Glutamatergic neuron (in vitro differentiated cells): Measurements from ENCODE around the gene RWDD3. TPM values are rescaled to one million over a fixed set of nuclear protein-coding genes. Genes with fewer than 3 reads are reported as not detected.

Experiments
- DNase-seq: peaks from one replicate; pipeline ENCODE4 v3.0.0; 2022
- H3K27ac Mint-ChIP-seq: one replicate; pipeline ENCODE4 v1.8.0; 2020; ENCODE audit warnings: mild to moderate bottlenecking, mixed read lengths, inconsistent platforms; ENCODE audit not compliant: unreplicated experiment
- H3K27me3 Mint-ChIP-seq: one replicate; pipeline ENCODE4 v1.8.0; 2020; ENCODE audit warnings: mild to moderate bottlenecking, moderate library complexity, mixed read lengths, inconsistent platforms; ENCODE audit not compliant: unreplicated experiment
- H3K36me3 Mint-ChIP-seq: one replicate; pipeline ENCODE4 v1.8.0; 2020; ENCODE audit warnings: mild to moderate bottlenecking, mixed read lengths, inconsistent platforms; ENCODE audit not compliant: unreplicated experiment
- H3K4me1 Mint-ChIP-seq: one replicate; pipeline ENCODE4 v1.8.0; 2020; ENCODE audit warnings: mild to moderate bottlenecking, low read depth, mixed read lengths, inconsistent platforms; ENCODE audit not compliant: unreplicated experiment
- H3K4me3 Mint-ChIP-seq: one replicate; pipeline ENCODE4 v1.8.0; 2020; ENCODE audit warnings: mild to moderate bottlenecking, mixed read lengths, inconsistent platforms; ENCODE audit not compliant: unreplicated experiment
- H3K9me3 Mint-ChIP-seq: one replicate; pipeline ENCODE4 v1.8.0; 2020; ENCODE audit warnings: mild to moderate bottlenecking, moderate library complexity, mixed read lengths, inconsistent platforms; ENCODE audit not compliant: unreplicated experiment
- CTCF ChIP-seq: fragments of 200-600 bp; sonication (generic); IDR thresholded peaks from one replicate; pipeline ENCODE4 v1.5.0; 2021; ENCODE audit not compliant: partially characterized antibody, unreplicated experiment
- total RNA-seq: library from RNA; stranded (reverse); fragmentation: NEBNext Ultra II Directional; extraction: Animal tissue kit (Norgen Biotek cat#: 25700); gene quantifications from one replicate; pipeline ENCODE4 v1.2.1, GENCODE V29; 2021; ENCODE audit not compliant: unreplicated experiment

RWDD3 gene
- total RNA-seq, 1 donor from 2014 or later = 17.5 TPM

GRCh38 chr1:95221306-95221705, 12.7 kb upstream of the RWDD3 start:
- TF ChIP-seq CTCF = no peak
- DNase-seq = no peak
- no peak overlapping the region for H3K27ac Mint-ChIP-seq
- H3K9me3 Mint-ChIP-seq = no peaks in the 10 kb centered on the region
- H3K36me3 Mint-ChIP-seq = no peaks in the 10 kb centered on the region
- H3K4me1 Mint-ChIP-seq = no peaks in the 10 kb centered on the region
- peaks cover 2% of the 10 kb centered on the region for H3K27me3 Mint-ChIP-seq
- H3K4me3 Mint-ChIP-seq = no peak overlapping the region

- Mint-ChIP-seq H3K36me3 (no peaks in the 10 kb centered on the region), H3K4me3 (no peak overlapping the region), H3K9me3 (no peaks in the 10 kb centered on the region), H3K27ac (no peak overlapping the region), H3K27me3 (peaks cover 2% of the 10 kb centered on the region), H3K4me1 (no peaks in the 10 kb centered on the region)
- no peak for DNase-seq
- no peak for TF ChIP-seq CTCF
Measured at GRCh38 chr1:95222629-95223028, 11.4 kb upstream of the RWDD3 start.

GRCh38 chr1:95223110-95223509, 10.9 kb upstream of the RWDD3 start:
- Mint-ChIP-seq H3K27me3 (peaks cover 2% of the 10 kb centered on the region), H3K4me1 (no peaks in the 10 kb centered on the region), H3K27ac (no peak overlapping the region), H3K4me3 (no peak overlapping the region), H3K9me3 (no peaks in the 10 kb centered on the region), H3K36me3 (no peaks in the 10 kb centered on the region)
- DNase-seq = no peak
- no peak for TF ChIP-seq CTCF

- TF ChIP-seq CTCF = no peak
- Mint-ChIP-seq H3K4me1 (no peaks in the 10 kb centered on the region), H3K9me3 (peaks cover 2% of the 10 kb centered on the region), H3K36me3 (no peaks in the 10 kb centered on the region), H3K27ac (no peak overlapping the region), H3K4me3 (no peak overlapping the region), H3K27me3 (no peaks in the 10 kb centered on the region)
- DNase-seq = no peak
Measured at GRCh38 chr1:95226781-95227660, 7.0 kb upstream of the RWDD3 start.

- H3K36me3 Mint-ChIP-seq = no peaks in the 10 kb centered on the region
Measured at GRCh38 chr1:95229037-95229436, 5.0 kb upstream of the RWDD3 start.

More at GRCh38 chr1:95229037-95229436, 5.0 kb upstream of the RWDD3 start:
- peaks cover 2% of the 10 kb centered on the region for H3K9me3 Mint-ChIP-seq
- TF ChIP-seq CTCF = no peak
- H3K27ac Mint-ChIP-seq = no peak overlapping the region
- no peaks in the 10 kb centered on the region for H3K27me3 Mint-ChIP-seq
- no peak for DNase-seq
- peaks cover 1% of the 10 kb centered on the region for H3K4me1 Mint-ChIP-seq
- no peak overlapping the region for H3K4me3 Mint-ChIP-seq
